Trophoblast cell (in vitro differentiated cells and primary cell): ENCODE data around the gene SLAMF1.

Experiments
- DNase-seq, 2 donors: peaks; one replicate each; pipeline ENCODE4 v3.0.0-alpha.2; 2016
- H2AFZ ChIP-seq: 2 replicates; pipeline ENCODE4 v1.6.1; 2013; ENCODE audit warnings: low read length, moderate library complexity, mild to moderate bottlenecking; ENCODE audit not compliant: insufficient read depth, poor library complexity
- H2AK5ac ChIP-seq: 2 replicates; pipeline ENCODE4 v1.6.1; 2013; ENCODE audit warnings: mild to moderate bottlenecking, low read length
- H2BK120ac ChIP-seq: 2 replicates; pipeline ENCODE4 v1.6.1; 2013; ENCODE audit warnings: low read length, mild to moderate bottlenecking, moderate library complexity; ENCODE audit not compliant: insufficient read depth, poor library complexity
- H2BK12ac ChIP-seq: 2 replicates; pipeline ENCODE4 v1.6.1; 2013; ENCODE audit warnings: mild to moderate bottlenecking, low read length, moderate library complexity
- H2BK5ac ChIP-seq: 2 replicates; pipeline ENCODE4 v1.6.1; 2013; ENCODE audit warnings: low read length, low read depth, moderate library complexity, mild to moderate bottlenecking; ENCODE audit not compliant: poor library complexity
- H3K14ac ChIP-seq: 2 replicates; pipeline ENCODE4 v1.6.1; 2013; ENCODE audit warnings: mild to moderate bottlenecking, low read length
- H3K18ac ChIP-seq: 2 replicates; pipeline ENCODE4 v1.6.1; 2013; ENCODE audit warnings: mild to moderate bottlenecking, low read length
- H3K23ac ChIP-seq: 2 replicates; pipeline ENCODE4 v1.6.1; 2013; ENCODE audit warnings: low read length
- H3K27ac ChIP-seq: 2 replicates; pipeline ENCODE4 v1.5.1; 2013; ENCODE audit warnings: low read depth, mild to moderate bottlenecking, inconsistent platforms, low read length, moderate library complexity
- H3K27me3 ChIP-seq: 2 replicates; pipeline ENCODE4 v1.6.1; 2013; ENCODE audit warnings: inconsistent platforms, mild to moderate bottlenecking, low read length, moderate library complexity; ENCODE audit not compliant: insufficient read depth
- H3K36me3 ChIP-seq, 2 experiments: 1 replicate in 1 of 2; 2 replicates in 1 of 2; pipeline ENCODE4 v1.6.1; 2013; ENCODE audit warnings: low read length in 2 of 2, mild to moderate bottlenecking in 2 of 2, moderate library complexity in 1 of 2; ENCODE audit not compliant: insufficient read depth in 2 of 2, control insufficient read depth in 1 of 2
- H3K4ac ChIP-seq: 2 replicates; pipeline ENCODE4 v1.6.1; 2013; ENCODE audit warnings: low read depth, mild to moderate bottlenecking, low read length, moderate library complexity
- H3K4me1 ChIP-seq, 2 experiments: 1 replicate in 1 of 2; 2 replicates in 1 of 2; pipeline ENCODE4 v1.6.1; 2013; ENCODE audit warnings: low read length in 2 of 2, mild to moderate bottlenecking in 2 of 2, moderate library complexity in 1 of 2; ENCODE audit not compliant: insufficient read depth in 2 of 2, control insufficient read depth in 1 of 2
- H3K4me2 ChIP-seq: 2 replicates; pipeline ENCODE4 v1.6.1; 2013; ENCODE audit warnings: inconsistent platforms, mild to moderate bottlenecking, low read length, moderate library complexity
- H3K4me3 ChIP-seq: 2 replicates; pipeline ENCODE4 v1.5.1; 2013; ENCODE audit warnings: mild to moderate bottlenecking, low read depth, low read length, inconsistent platforms
- H3K79me1 ChIP-seq: one replicate; pipeline ENCODE4 v1.6.1; 2013; ENCODE audit warnings: low read length
- H3K79me2 ChIP-seq: 2 replicates; pipeline ENCODE4 v1.6.1; 2013; ENCODE audit warnings: low read length, mild to moderate bottlenecking; ENCODE audit not compliant: control insufficient read depth, insufficient read depth, poor library complexity
- H3K9ac ChIP-seq: 2 replicates; pipeline ENCODE4 v1.6.1; 2013; ENCODE audit warnings: mild to moderate bottlenecking, low read length
- H3K9me3 ChIP-seq: 2 replicates; pipeline ENCODE4 v1.6.1; 2013; ENCODE audit warnings: low read depth, mild to moderate bottlenecking, control low read depth, inconsistent platforms, low read length; ENCODE audit not compliant: insufficient read depth
- H4K12ac ChIP-seq: 2 replicates; pipeline ENCODE4 v1.6.1; 2013; ENCODE audit warnings: low read depth, mild to moderate bottlenecking, low read length, moderate library complexity
- H4K8ac ChIP-seq: 2 replicates; pipeline ENCODE4 v1.6.1; 2013; ENCODE audit warnings: low read depth, mild to moderate bottlenecking, low read length, moderate library complexity
- H4K91ac ChIP-seq: one replicate; pipeline ENCODE4 v1.6.1; 2013; ENCODE audit warnings: low read depth, mild to moderate bottlenecking, low read length, moderate library complexity
- WGBS: extraction: QIAGEN DNeasy Blood & Tissue Kit; methylation state at CpG from one replicate; pipeline ENCODE4 v1.1.7; 2013; ENCODE audit warnings: missing lambda C conversion rate; ENCODE audit not compliant: insufficient read length, insufficient coverage; ENCODE audit errors: extremely low coverage; 5-methylcytosine and 5-hydroxymethylcytosine counted together

SLAMF1 gene

DNA sequence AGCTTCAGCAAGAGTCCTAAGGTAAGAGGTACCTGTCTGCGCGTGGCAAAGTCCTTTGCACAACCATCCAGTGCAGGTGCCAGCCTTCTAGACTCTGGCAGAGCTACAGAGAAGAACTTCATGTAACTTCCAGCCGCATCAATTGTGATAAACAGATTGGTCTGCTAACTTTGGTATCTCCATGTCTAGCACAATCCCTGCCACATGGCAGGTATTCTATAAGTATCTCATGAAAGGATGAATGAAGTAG is 35.0 kb upstream of the SLAMF1 start:
- H3K9ac ChIP-seq = no peak overlapping the region
- no peak overlapping the region for H2BK5ac ChIP-seq
- no CpG with 5 or more reads among the region's 3 CpGs for WGBS

DNA sequence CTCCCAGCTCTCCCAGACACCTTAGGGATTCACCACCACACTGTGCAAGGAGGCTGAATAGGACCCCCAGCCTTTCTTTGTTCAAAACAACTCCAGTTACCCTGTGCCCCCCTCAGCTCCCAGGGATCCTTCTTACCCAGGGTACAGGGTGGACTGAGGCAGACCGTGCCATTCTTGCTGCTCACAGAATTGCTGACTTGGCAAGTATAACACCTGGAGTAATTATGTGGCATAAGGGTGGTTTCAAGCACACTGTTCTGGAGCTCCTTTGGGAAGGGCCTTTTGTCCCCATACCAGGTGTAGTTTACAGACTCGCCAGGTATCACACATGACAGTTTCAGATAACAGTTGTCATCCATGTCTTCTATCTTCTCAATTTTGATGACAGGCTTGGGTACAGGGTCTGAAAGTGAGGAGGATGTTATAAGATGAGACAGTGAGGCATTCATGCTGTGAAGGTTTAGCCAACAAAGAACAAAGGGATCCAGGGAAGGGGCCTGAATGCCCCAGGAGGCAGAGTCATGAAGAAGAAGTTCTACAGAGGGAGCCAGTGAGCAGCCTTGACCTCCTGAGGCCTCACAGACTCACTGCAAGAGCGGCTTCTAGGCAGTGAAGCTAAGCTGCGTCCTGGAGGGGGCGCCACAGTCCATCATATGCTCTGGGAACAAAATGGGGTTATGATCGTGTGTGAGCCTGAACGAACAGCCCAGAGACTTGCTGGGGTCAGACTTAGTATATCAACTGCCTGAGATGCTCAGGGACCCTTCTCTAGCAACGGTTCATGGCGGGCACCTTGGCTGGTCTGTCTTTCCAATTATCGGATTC is 34.4 kb upstream of the SLAMF1 start:
- H2BK120ac ChIP-seq = no peak overlapping the region
- H2BK5ac ChIP-seq = no peak overlapping the region
- peaks cover 2% of the 10 kb centered on the region for H3K9me3 ChIP-seq
- H3K18ac ChIP-seq = no peak overlapping the region
- peak; percentile 69 to 82 for DNase-seq
- no peak overlapping the region for H3K4ac ChIP-seq
- no peak overlapping the region for H3K9ac ChIP-seq
- H2AK5ac ChIP-seq = no peak overlapping the region
- no peaks in the 10 kb centered on the region for H3K27me3 ChIP-seq
- peak overlapping the region; percentile 12 for H2BK12ac ChIP-seq
- no peak overlapping the region for H3K4me2 ChIP-seq
- H3K36me3 ChIP-seq = no peaks in the 10 kb centered on the region
- no peak overlapping the region for H3K4me3 ChIP-seq
- H3K4me1 ChIP-seq = no peaks in the 10 kb centered on the region
- no peak overlapping the region for H4K12ac ChIP-seq
- H4K91ac ChIP-seq = peak overlapping the region; percentile 6
- WGBS = no CpG with 5 or more reads among the region's 10 CpGs
- no peaks in the 10 kb centered on the region for H3K79me2 ChIP-seq
- no peak overlapping the region for H2AFZ ChIP-seq
- H3K14ac ChIP-seq = no peak overlapping the region
- no peak overlapping the region for H4K8ac ChIP-seq
- no peak overlapping the region for H3K23ac ChIP-seq
- H3K79me1 ChIP-seq = no peaks in the 10 kb centered on the region
- H3K27ac ChIP-seq = no peak overlapping the region

More for the DNA sequence above, 35.0 kb upstream of the SLAMF1 start:
- Histone ChIP-seq H2AK5ac (no peak overlapping the region), H3K79me1 (no peaks in the 10 kb centered on the region), H3K79me2 (no peaks in the 10 kb centered on the region), H4K91ac (no peak overlapping the region), H3K14ac (no peak overlapping the region), H3K4me1 (no peaks in the 10 kb centered on the region), H3K18ac (no peak overlapping the region), H4K12ac (no peak overlapping the region), H3K4ac (no peak overlapping the region), H3K27ac (no peak overlapping the region), H4K8ac (no peak overlapping the region), H3K9me3 (peaks cover 2% of the 10 kb centered on the region), H2AFZ (no peak overlapping the region), H3K23ac (no peak overlapping the region), H3K4me3 (no peak overlapping the region), H3K4me2 (no peak overlapping the region), H2BK12ac (no peak overlapping the region), H3K27me3 (no peaks in the 10 kb centered on the region), H3K36me3 (no peaks in the 10 kb centered on the region), H2BK120ac (no peak overlapping the region)
- DNase-seq = no peak

DNA sequence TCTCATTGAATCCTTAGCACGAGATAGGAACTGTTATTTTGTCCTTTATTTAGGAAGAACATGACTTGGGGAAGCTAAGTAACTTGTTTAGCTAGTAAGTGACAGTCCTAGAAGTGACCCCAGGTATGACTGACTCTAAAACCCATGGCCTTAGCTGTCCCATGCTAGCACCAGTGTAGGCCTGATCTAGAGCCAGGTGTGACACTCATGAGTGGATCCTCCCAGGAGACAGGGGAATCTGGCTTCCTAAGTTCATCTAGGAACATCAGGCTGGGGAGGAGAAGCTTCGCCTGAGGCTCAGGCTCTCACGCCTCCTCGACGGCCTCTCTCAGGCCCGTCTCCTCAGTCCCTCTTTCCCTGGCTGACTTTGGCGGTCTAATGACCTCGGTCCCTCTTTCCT is 33.6 kb upstream of the SLAMF1 start:
- Histone ChIP-seq H3K9ac (no peak overlapping the region), H3K36me3 (no peaks in the 10 kb centered on the region), H3K18ac (no peak overlapping the region), H2BK12ac (peak overlapping the region; percentile 7), H2AFZ (no peak overlapping the region), H3K4me1 (no peaks in the 10 kb centered on the region), H4K12ac (no peak overlapping the region), H3K4me3 (no peak overlapping the region), H3K27me3 (no peaks in the 10 kb centered on the region), H3K4me2 (no peak overlapping the region), H4K91ac (no peak overlapping the region), H4K8ac (no peak overlapping the region), H3K4ac (no peak overlapping the region), H3K27ac (no peak overlapping the region), H3K14ac (no peak overlapping the region), H3K79me1 (no peaks in the 10 kb centered on the region), H2BK5ac (no peak overlapping the region), H2BK120ac (no peak overlapping the region), H3K9me3 (peaks cover 2% of the 10 kb centered on the region), H2AK5ac (no peak overlapping the region), H3K79me2 (no peaks in the 10 kb centered on the region), H3K23ac (no peak overlapping the region)
- no CpG with 5 or more reads among the region's 8 CpGs for WGBS
- no peak for DNase-seq

DNA sequence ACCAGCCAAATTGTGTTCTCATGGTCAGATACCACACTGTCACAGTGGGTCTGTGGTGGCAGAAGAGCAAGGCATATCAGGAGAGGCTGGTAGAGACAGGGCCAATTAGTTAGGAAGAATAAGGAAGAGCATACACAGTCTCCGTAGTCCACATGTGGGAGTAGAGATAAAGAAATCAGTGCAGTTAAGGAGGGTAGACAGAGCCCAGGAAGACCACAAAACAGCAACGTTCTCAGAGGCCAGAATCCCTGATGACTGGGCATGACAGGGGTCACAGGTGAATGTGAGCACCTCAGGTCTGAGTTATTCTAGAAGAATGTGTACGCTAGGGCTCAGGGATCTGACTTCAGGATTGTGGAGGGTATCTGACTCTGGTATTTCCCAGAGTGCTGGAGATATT is 33.0 kb upstream of the SLAMF1 start:
- Histone ChIP-seq H2BK5ac (no peak overlapping the region), H2BK12ac (no peak overlapping the region), H3K4me2 (no peak overlapping the region), H3K4me1 (no peaks in the 10 kb centered on the region), H4K8ac (no peak overlapping the region), H3K14ac (no peak overlapping the region), H4K91ac (no peak overlapping the region), H4K12ac (no peak overlapping the region), H3K79me2 (no peaks in the 10 kb centered on the region), H3K79me1 (no peaks in the 10 kb centered on the region), H3K27me3 (no peaks in the 10 kb centered on the region), H3K27ac (no peak overlapping the region), H3K9ac (no peak overlapping the region), H3K4ac (no peak overlapping the region), H3K23ac (no peak overlapping the region), H3K4me3 (no peak overlapping the region), H2AK5ac (no peak overlapping the region), H2AFZ (peak overlapping the region; percentile 24), H3K18ac (no peak overlapping the region), H2BK120ac (no peak overlapping the region), H3K9me3 (peaks cover 2% of the 10 kb centered on the region), H3K36me3 (no peaks in the 10 kb centered on the region)
- no CpG with 5 or more reads among the region's 3 CpGs for WGBS
- no peak for DNase-seq
